Liver (tissue), 9 donors: ENCODE data around the gene TRMO. TPM values are rescaled to one million over a fixed set of nuclear protein-coding genes. Genes with fewer than 3 reads are reported as not detected.

ENCODE experiments used
- DNase-seq: peaks from one replicate; pipeline ENCODE4 v3.0.0-alpha.2; 2017; ENCODE audit warnings: low spot score
- H3K27ac ChIP-seq, 2 donors: one replicate each; pipeline ENCODE4 v1.7.0; 2013; ENCODE audit warnings: inconsistent platforms in 2 of 2, low read length in 2 of 2, control low read depth in 1 of 2, low read depth in 1 of 2, mild to moderate bottlenecking in 1 of 2
- H3K27me3 ChIP-seq, 4 donors: one replicate each; pipeline versions ENCODE4 v1.6.1 to v1.7.0; 2013; ENCODE audit warnings: low read length in 3 of 4, inconsistent platforms in 1 of 4, mild to moderate bottlenecking in 1 of 4, moderate library complexity in 1 of 4; ENCODE audit not compliant: control insufficient read depth in 4 of 4, insufficient read depth in 4 of 4
- H3K36me3 ChIP-seq, 4 donors: one replicate each; pipeline versions ENCODE4 v1.6.1 to v1.7.0; 2013; ENCODE audit warnings: low read length in 3 of 4, mild to moderate bottlenecking in 3 of 4, low read depth in 1 of 4, moderate library complexity in 1 of 4; ENCODE audit not compliant: control insufficient read depth in 4 of 4, insufficient read depth in 3 of 4
- H3K4me1 ChIP-seq, 4 donors: one replicate each; pipeline versions ENCODE4 v1.6.1 to v1.7.0; 2013; ENCODE audit warnings: low read length in 3 of 4, mild to moderate bottlenecking in 3 of 4, moderate library complexity in 1 of 4; ENCODE audit not compliant: control insufficient read depth in 4 of 4, insufficient read depth in 4 of 4
- H3K4me3 ChIP-seq, 3 donors: one replicate each; pipeline versions ENCODE4 v1.6.1 to v1.7.0; 2013; ENCODE audit warnings: low read length in 3 of 3, control low read depth in 1 of 3, low read depth in 1 of 3, mild to moderate bottlenecking in 1 of 3
- H3K9ac ChIP-seq, 2 donors: one replicate each; pipeline ENCODE4 v1.7.0; 2013; ENCODE audit warnings: low read length in 2 of 2, mild to moderate bottlenecking in 2 of 2, moderate library complexity in 2 of 2, control low read depth in 1 of 2, low read depth in 1 of 2
- H3K9me3 ChIP-seq, 4 donors: one replicate each; pipeline versions ENCODE4 v1.6.1 to v1.7.0; 2013; ENCODE audit warnings: low read length in 3 of 4; ENCODE audit not compliant: control insufficient read depth in 4 of 4
- ATF3 ChIP-seq: IDR thresholded peaks from 2 replicates; pipeline ENCODE4 v1.6.1; 2016; ENCODE audit warnings: antibody characterized with exemption
- EGR1 ChIP-seq, 2 donors: IDR thresholded peaks; 2 replicates each; pipeline ENCODE4 v1.6.1; 2016 to 2018; ENCODE audit warnings: antibody characterized with exemption in 2 of 2, low read depth in 2 of 2
- FOXA1 ChIP-seq: IDR thresholded peaks from 2 replicates; pipeline ENCODE4 v1.6.1; 2016; ENCODE audit warnings: antibody characterized with exemption
- FOXA2 ChIP-seq: IDR thresholded peaks from 2 replicates; pipeline ENCODE4 v1.6.1; 2016; ENCODE audit warnings: antibody characterized with exemption
- GABPA ChIP-seq, 2 donors: IDR thresholded peaks in 1 of 2; conservative IDR thresholded peaks in 1 of 2; 2 replicates each; pipeline ENCODE4 v1.6.1; 2016; ENCODE audit warnings: antibody characterized with exemption in 2 of 2, mild to moderate bottlenecking in 1 of 2, moderate library complexity in 1 of 2
- HNF4A ChIP-seq, 2 donors: conservative IDR thresholded peaks; 2 replicates each; pipeline ENCODE4 v1.6.1; 2016; ENCODE audit warnings: antibody characterized with exemption in 2 of 2, mild to moderate bottlenecking in 2 of 2
- HNF4G ChIP-seq: IDR thresholded peaks from 2 replicates; pipeline ENCODE4 v1.6.1; 2016; ENCODE audit warnings: antibody characterized with exemption
- JUND ChIP-seq, 2 donors: IDR thresholded peaks; 2 replicates each; pipeline ENCODE4 v1.6.1; 2016; ENCODE audit warnings: antibody characterized with exemption in 2 of 2
- MAX ChIP-seq: IDR thresholded peaks from 2 replicates; pipeline ENCODE4 v1.6.1; 2016; ENCODE audit warnings: antibody characterized with exemption
- NR2F2 ChIP-seq: IDR thresholded peaks from 2 replicates; pipeline ENCODE4 v1.6.1; 2016; ENCODE audit warnings: antibody characterized with exemption
- RAD21 ChIP-seq, 2 donors: IDR thresholded peaks; 2 replicates each; pipeline ENCODE4 v1.6.1; 2016; ENCODE audit warnings: antibody characterized with exemption in 2 of 2, mild to moderate bottlenecking in 2 of 2
- RXRA ChIP-seq, 2 donors: IDR thresholded peaks; 2 replicates each; pipeline ENCODE4 v1.6.1; 2017 to 2018; ENCODE audit warnings: antibody characterized with exemption in 2 of 2, mild to moderate bottlenecking in 1 of 2
- SP1 ChIP-seq: IDR thresholded peaks from 2 replicates; pipeline ENCODE4 v1.6.1; 2018; ENCODE audit warnings: antibody characterized with exemption, mild to moderate bottlenecking
- TAF1 ChIP-seq: conservative IDR thresholded peaks from 2 replicates; pipeline ENCODE4 v1.6.1; 2016; ENCODE audit warnings: antibody characterized with exemption, mild to moderate bottlenecking
- ZBTB33 ChIP-seq: IDR thresholded peaks from 2 replicates; pipeline ENCODE4 v1.6.1; 2016; ENCODE audit warnings: antibody characterized with exemption
- whole genome bisulfite sequencing: extraction: QIAGEN DNeasy Blood & Tissue Kit; methylation state at CpG from one replicate; pipeline ENCODE4 v1.1.7; 2013; 5-methylcytosine and 5-hydroxymethylcytosine counted together
- polyA plus RNA-seq, 2 donors: library from polyadenylated mRNA; stranded (reverse) in 1 of 2; unstranded in 1 of 2; fragments of 200-250 nt in 1 of 2; fragments of >200 nt in 1 of 2; fragmentation: Nextera tagmentation in 1 of 2; extraction: Ambion mirVana in 1 of 2; gene quantifications; one replicate each; pipeline versions ENCODE4 v1.2.1 to v1.2.3, GENCODE V29; 2013 to 2015
- total RNA-seq, 2 donors: library from RNA; depleted of rRNA; stranded (reverse); fragments of >200 nt; gene quantifications; one replicate each; pipeline ENCODE4 v1.2.3, GENCODE V29; 2014
- TF ChIP-seq, protein P1 (sequence below): IDR thresholded peaks from 2 replicates; pipeline ENCODE4 v1.6.1; 2016; ENCODE audit warnings: antibody characterized with exemption, mild to moderate bottlenecking
- TF ChIP-seq, protein P2 (sequence below): fragments of 150-350 bp; IDR thresholded peaks from 2 replicates; pipeline ENCODE4 v1.5.1; 2017; ENCODE audit warnings: improper control_type of control experiment, low read depth, low read length; ENCODE audit not compliant: missing input control
- donor health status: healthy.
- donor health status: healthy.
- donor health status: healthy.
- donor health status: healthy.
- donor health status: healthy.

TRMO gene
- total and polyA plus RNA-seq, 4 donors: 7.0 to 13.2 (median 9.7) TPM

DNA sequence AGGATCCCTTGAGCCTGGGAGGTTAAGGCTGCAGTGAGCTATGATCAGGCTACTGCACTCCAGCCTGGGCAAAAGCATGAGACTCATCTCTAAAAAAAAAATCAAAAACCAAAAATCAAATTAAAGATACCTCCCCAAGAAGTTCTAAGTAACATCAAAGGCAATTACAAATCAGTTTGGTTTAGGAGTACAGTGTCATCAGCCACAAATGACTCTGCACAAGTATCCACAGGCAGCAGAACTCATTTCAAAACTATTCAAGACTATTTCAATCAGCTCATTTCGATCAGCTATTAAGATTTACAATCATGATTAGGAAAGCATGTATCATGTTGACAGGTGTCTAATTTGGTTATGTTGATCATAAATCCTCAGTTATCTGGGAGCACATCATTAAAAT lies 19.1 kb downstream of the TRMO start:
- Histone ChIP-seq H3K4me3 (no peak overlapping the region), H3K36me3 (peaks cover 0 to 14% (median 3%) of the 10 kb centered on the region in 4 donors), H3K9ac (no peak overlapping the region), H3K27ac (no peak overlapping the region), H3K4me1 (peaks cover 0 to 6% (median under 1%) of the 10 kb centered on the region in 4 donors), H3K9me3 (no peaks in the 10 kb centered on the region), H3K27me3 (no peaks in the 10 kb centered on the region)
- DNase-seq: no peak
- 94% methylated on average over 1 of the region's 1 CpG for WGBS
- no peak for TF ChIP-seq ATF3
- no peak for TF ChIP-seq TAF1
- no peak for TF ChIP-seq MAX
- TF ChIP-seq, protein P1, sequence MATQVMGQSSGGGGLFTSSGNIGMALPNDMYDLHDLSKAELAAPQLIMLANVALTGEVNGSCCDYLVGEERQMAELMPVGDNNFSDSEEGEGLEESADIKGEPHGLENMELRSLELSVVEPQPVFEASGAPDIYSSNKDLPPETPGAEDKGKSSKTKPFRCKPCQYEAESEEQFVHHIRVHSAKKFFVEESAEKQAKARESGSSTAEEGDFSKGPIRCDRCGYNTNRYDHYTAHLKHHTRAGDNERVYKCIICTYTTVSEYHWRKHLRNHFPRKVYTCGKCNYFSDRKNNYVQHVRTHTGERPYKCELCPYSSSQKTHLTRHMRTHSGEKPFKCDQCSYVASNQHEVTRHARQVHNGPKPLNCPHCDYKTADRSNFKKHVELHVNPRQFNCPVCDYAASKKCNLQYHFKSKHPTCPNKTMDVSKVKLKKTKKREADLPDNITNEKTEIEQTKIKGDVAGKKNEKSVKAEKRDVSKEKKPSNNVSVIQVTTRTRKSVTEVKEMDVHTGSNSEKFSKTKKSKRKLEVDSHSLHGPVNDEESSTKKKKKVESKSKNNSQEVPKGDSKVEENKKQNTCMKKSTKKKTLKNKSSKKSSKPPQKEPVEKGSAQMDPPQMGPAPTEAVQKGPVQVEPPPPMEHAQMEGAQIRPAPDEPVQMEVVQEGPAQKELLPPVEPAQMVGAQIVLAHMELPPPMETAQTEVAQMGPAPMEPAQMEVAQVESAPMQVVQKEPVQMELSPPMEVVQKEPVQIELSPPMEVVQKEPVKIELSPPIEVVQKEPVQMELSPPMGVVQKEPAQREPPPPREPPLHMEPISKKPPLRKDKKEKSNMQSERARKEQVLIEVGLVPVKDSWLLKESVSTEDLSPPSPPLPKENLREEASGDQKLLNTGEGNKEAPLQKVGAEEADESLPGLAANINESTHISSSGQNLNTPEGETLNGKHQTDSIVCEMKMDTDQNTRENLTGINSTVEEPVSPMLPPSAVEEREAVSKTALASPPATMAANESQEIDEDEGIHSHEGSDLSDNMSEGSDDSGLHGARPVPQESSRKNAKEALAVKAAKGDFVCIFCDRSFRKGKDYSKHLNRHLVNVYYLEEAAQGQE: no peak
- no peak for TF ChIP-seq JUND (IDR thresholded peaks at IDR 0.05)
- TF ChIP-seq, protein P2, sequence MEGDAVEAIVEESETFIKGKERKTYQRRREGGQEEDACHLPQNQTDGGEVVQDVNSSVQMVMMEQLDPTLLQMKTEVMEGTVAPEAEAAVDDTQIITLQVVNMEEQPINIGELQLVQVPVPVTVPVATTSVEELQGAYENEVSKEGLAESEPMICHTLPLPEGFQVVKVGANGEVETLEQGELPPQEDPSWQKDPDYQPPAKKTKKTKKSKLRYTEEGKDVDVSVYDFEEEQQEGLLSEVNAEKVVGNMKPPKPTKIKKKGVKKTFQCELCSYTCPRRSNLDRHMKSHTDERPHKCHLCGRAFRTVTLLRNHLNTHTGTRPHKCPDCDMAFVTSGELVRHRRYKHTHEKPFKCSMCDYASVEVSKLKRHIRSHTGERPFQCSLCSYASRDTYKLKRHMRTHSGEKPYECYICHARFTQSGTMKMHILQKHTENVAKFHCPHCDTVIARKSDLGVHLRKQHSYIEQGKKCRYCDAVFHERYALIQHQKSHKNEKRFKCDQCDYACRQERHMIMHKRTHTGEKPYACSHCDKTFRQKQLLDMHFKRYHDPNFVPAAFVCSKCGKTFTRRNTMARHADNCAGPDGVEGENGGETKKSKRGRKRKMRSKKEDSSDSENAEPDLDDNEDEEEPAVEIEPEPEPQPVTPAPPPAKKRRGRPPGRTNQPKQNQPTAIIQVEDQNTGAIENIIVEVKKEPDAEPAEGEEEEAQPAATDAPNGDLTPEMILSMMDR: no peak
- TF ChIP-seq SP1: no peak
- no peak for TF ChIP-seq RXRA (IDR thresholded peaks at IDR 0.05)
- no peak for TF ChIP-seq FOXA2
- no peak for TF ChIP-seq FOXA1
- TF ChIP-seq EGR1 (IDR thresholded peaks at IDR 0.05; ENCODE audit: low read depth in 2 of 2): no peak
- no peak for TF ChIP-seq NR2F2
- TF ChIP-seq GABPA (IDR thresholded peaks at IDR 0.05 in 1 of 2, conservative IDR thresholded peaks at IDR 0.05 in 1 of 2): no peak

- H3K4me3 ChIP-seq: no peak overlapping the region
- TF ChIP-seq ATF3 (no peak), HNF4G (no peak), FOXA1 (no peak), RAD21 (IDR thresholded peaks at IDR 0.05) (peak; percentile 85 to 86), HNF4A (conservative IDR thresholded peaks at IDR 0.05) (no peak), JUND (IDR thresholded peaks at IDR 0.05) (no peak), ZBTB33 (no peak), FOXA2 (no peak), TAF1 (no peak), SP1 (no peak)
- TF ChIP-seq, protein P2: peak; percentile 71
- peaks cover 0 to 10% (median 3%) of the 10 kb centered on the region in 4 donors for H3K36me3 ChIP-seq
- 42% methylated on average over 5 of the region's 5 CpGs for WGBS
- no peak overlapping the region for H3K27ac ChIP-seq
- H3K4me1 ChIP-seq: peaks cover 0 to 6% (median under 1%) of the 10 kb centered on the region in 4 donors
- DNase-seq: no peak
- no peaks in the 10 kb centered on the region for H3K27me3 ChIP-seq
- H3K9me3 ChIP-seq: no peaks in the 10 kb centered on the region
- no peak overlapping the region for H3K9ac ChIP-seq
These were observed 21.3 kb downstream of the TRMO start for GRCh38 chr9:97900738-97901565.
